Stimulated activated CD8-positive, alpha-beta memory T cell treated with anti-CD3 and anti-CD28 coated beads, Interleukin-2, amount 100 ng/mL, for 48 hours (primary cell): ENCODE data around the gene RBP2.

Experiments used
- DNase-seq, 2 donors: peaks; one replicate each; pipeline ENCODE4 v3.0.0-alpha.2; 2020; ENCODE audit warnings: low read depth in 2 of 2

Gene RBP2

GRCh38 chr3:139476348-139476747 is at the start of gene RBP2:
Gene RBP2, minus strand, starts transcription at chr3:139476516. Its CDS starts 57 bp downstream, at chr3:139476459.
- DNase-seq = no peak

- no peak for DNase-seq
Measured at GRCh38 chr3:139524841-139525636, 48.7 kb upstream of the RBP2 start.

- DNase-seq = no peak
Measured at GRCh38 chr3:139523718-139524117, 47.4 kb upstream of the RBP2 start.

GRCh38 chr3:139523166-139523565 is 46.9 kb upstream of the RBP2 start:
- DNase-seq = no peak

- DNase-seq = no peak
Measured at GRCh38 chr3:139522421-139522820, 46.1 kb upstream of the RBP2 start.

GRCh38 chr3:139521816-139522215 is 45.5 kb upstream of the RBP2 start:
- DNase-seq = no peak

GRCh38 chr3:139521144-139521543 is 44.8 kb upstream of the RBP2 start:
- DNase-seq = no peak

GRCh38 chr3:139519998-139520737 is 43.9 kb upstream of the RBP2 start:
- peak in 1 of 2 donors; percentile 23 for DNase-seq

GRCh38 chr3:139518926-139519842 is 42.9 kb upstream of the RBP2 start:
- no peak for DNase-seq

- DNase-seq = no peak
Measured at GRCh38 chr3:139518306-139518705, 42.0 kb upstream of the RBP2 start.

GRCh38 chr3:139517321-139518065 is 41.2 kb upstream of the RBP2 start:
- no peak for DNase-seq

GRCh38 chr3:139514741-139515140 is 38.4 kb upstream of the RBP2 start:
- no peak for DNase-seq

GRCh38 chr3:139509631-139510030 is 33.3 kb upstream of the RBP2 start:
- no peak for DNase-seq

GRCh38 chr3:139506766-139507165 is 30.4 kb upstream of the RBP2 start:
- DNase-seq = no peak

- DNase-seq = no peak
Measured at GRCh38 chr3:139505829-139506386, 29.6 kb upstream of the RBP2 start.

- DNase-seq = no peak
Measured at GRCh38 chr3:139499536-139499935, 23.2 kb upstream of the RBP2 start.

- no peak for DNase-seq
Measured at GRCh38 chr3:139493826-139494385, 17.6 kb upstream of the RBP2 start.

- no peak for DNase-seq
Measured at GRCh38 chr3:139491966-139492365, 15.7 kb upstream of the RBP2 start.

- no peak for DNase-seq
Measured at GRCh38 chr3:139491027-139491700, 14.8 kb upstream of the RBP2 start.

- DNase-seq = no peak
Measured at GRCh38 chr3:139482206-139482605, 5.9 kb upstream of the RBP2 start.
